Fibroblast of the aortic adventitia (primary cell): Measurements from ENCODE around the gene NCAM2. TPM values are rescaled to one million over a fixed set of nuclear protein-coding genes. Genes with fewer than 3 reads are reported as not detected.

ENCODE experiments used
- DNase-seq: peaks from one replicate; pipeline ENCODE4 v3.0.0-alpha.2; 2010; ENCODE audit warnings: low read depth
- H3K4me3 ChIP-seq: 2 replicates; pipeline ENCODE4 v1.5.1; 2011; ENCODE audit warnings: low read depth, mild to moderate bottlenecking, control low read depth, low read length, moderate library complexity
- total RNA-seq: library from RNA; depleted of rRNA; stranded (reverse); fragments of >200 nt; gene quantifications from 2 replicates; pipeline ENCODE4 v1.2.3, GENCODE V29; 2012; ENCODE audit warnings: low replicate concordance
- TF ChIP-seq, protein P1 (sequence below): IDR thresholded peaks from 2 replicates; pipeline ENCODE4 v1.5.1; 2011; ENCODE audit warnings: mild to moderate bottlenecking, low read length, control low read depth, inconsistent platforms; ENCODE audit not compliant: insufficient read depth

Gene NCAM2
- total RNA-seq, 1 donor, result 19.4 TPM

DNA sequence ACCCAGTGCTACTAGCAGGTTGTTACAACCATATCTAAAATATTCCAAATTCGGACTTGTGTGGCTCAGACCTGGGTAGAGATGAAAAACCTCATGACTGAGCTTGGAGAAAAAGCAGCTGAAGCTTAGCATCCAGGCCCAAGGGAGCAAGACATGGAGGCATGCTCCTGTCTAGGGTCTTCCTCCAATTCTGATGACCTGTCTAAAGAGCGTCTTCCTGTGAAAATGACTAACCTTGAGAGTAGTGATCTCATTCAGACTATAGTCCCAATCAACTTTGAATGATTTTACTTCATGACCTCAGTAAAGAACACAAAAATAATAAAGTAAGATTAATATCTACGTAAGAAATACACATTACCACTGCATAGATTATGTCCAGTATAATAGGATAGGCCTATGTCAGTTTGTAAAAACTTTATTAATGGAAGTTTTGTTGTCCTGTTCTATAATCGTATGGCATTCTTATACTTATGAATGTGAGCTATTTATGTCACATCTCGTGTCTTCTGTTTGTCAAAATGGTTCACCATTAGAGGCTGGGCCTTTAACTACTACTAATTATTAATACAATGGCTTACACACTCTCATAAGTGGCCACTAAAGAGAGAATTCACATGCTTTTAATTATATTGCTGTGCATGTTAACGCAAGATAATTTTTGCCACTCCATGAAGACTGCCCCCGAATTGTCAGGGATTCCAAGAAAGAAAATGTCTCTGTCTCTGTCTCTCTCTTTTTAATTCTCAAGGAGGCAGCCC is 201.3 kb downstream of the NCAM2 start:
- no peak overlapping the region for H3K4me3 ChIP-seq
- TF ChIP-seq, protein P1, sequence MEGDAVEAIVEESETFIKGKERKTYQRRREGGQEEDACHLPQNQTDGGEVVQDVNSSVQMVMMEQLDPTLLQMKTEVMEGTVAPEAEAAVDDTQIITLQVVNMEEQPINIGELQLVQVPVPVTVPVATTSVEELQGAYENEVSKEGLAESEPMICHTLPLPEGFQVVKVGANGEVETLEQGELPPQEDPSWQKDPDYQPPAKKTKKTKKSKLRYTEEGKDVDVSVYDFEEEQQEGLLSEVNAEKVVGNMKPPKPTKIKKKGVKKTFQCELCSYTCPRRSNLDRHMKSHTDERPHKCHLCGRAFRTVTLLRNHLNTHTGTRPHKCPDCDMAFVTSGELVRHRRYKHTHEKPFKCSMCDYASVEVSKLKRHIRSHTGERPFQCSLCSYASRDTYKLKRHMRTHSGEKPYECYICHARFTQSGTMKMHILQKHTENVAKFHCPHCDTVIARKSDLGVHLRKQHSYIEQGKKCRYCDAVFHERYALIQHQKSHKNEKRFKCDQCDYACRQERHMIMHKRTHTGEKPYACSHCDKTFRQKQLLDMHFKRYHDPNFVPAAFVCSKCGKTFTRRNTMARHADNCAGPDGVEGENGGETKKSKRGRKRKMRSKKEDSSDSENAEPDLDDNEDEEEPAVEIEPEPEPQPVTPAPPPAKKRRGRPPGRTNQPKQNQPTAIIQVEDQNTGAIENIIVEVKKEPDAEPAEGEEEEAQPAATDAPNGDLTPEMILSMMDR, result no peak
- no peak for DNase-seq

DNA sequence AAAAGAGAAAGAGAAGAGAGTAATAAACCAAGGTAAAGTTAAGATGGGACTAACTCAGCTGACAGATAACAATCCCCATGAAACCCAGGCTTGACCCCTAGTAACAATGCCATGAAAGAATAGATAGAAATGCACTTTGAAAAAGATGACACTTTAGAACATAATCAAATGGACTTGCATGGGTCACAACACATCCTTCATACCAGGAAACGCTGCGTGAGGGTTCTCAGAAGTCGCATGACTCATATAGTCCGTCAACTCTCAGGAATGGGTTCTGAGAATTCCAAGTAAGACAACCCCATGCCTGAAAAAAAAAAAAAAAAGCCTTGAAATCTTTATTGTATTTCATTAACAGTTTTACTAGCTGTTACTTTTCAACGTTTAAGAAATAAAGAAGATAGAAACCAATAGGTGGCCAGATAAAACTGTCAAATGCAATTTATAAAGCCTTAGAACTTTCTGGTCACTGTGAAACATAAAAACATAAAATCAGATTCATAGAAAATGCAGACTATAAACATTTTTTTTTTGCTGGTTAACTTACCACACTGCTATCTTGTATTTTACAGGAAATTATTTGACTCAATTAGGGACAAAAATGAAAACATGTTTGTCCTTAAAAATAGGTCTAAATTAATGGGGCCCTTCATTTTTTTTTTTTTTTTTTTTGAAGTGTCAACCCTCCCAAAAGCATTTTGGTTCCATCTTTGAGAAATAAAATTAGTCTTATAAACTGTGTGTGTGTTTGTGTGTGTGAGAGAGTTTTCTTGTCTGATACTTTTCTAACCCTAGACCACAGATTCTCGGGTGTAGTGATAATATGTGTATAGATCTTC is 202.1 kb downstream of the NCAM2 start:
- peak overlapping the region; percentile 39 for H3K4me3 ChIP-seq
- TF ChIP-seq, protein P1, result no peak
- peak; percentile 99 for DNase-seq

DNA sequence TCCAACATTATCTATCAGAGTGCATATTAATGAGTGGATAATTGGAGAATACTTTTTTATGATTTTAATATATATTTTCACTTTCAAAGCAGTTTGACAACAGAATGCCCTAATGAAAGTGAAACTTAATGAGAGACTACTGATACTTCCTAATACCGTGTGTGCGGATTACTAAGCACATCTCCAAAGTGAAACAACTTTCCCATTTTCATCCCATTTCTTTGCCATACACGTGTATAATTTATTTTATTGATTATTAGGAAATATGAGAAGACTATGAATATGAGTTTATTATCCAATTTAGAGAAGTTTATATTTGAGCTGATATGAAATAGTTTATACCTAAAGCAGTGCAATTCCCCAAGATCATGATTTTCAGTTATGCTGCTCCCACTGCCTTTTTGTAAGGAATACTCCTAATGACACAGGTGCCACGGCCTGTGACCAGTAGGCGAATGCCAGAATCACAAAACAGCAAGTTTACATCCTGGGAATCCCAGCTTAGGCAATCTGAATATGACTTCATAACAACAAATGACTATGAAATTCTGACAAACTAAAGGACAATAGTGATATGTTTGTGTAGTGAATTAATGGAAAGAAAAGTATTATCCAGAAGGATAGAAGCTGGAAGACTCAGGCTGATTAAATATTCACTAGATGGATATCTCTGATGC is 202.9 kb downstream of the NCAM2 start:
- peak; percentile 65 for DNase-seq
- H3K4me3 ChIP-seq, result peak overlapping the region; percentile 39
- TF ChIP-seq, protein P1, result no peak

DNA sequence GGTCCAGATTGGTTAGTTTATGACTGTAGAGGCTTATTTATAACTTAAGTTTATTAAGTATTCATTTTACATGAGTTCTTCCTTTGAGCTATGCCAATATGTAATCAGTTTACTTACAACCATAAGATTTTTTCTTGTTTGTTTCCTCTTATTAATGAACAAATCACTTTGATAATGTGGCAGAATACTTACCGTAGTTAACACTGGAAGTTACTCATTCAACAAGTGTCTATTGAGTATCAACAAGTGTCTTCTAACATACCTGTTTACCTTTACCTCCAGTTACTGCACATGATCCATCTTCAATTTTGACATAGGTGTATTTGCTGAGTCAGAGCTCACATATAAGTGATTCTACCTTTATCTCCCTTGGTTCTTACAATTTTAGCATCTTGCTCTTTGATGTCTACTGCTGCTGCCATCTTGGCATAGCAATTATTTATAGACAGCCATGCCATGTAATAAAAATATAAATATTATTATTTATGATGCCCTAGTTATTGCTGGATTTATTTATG is 205.7 kb downstream of the NCAM2 start:
- TF ChIP-seq, protein P1, result no peak
- H3K4me3 ChIP-seq, result no peak overlapping the region
- no peak for DNase-seq

DNA sequence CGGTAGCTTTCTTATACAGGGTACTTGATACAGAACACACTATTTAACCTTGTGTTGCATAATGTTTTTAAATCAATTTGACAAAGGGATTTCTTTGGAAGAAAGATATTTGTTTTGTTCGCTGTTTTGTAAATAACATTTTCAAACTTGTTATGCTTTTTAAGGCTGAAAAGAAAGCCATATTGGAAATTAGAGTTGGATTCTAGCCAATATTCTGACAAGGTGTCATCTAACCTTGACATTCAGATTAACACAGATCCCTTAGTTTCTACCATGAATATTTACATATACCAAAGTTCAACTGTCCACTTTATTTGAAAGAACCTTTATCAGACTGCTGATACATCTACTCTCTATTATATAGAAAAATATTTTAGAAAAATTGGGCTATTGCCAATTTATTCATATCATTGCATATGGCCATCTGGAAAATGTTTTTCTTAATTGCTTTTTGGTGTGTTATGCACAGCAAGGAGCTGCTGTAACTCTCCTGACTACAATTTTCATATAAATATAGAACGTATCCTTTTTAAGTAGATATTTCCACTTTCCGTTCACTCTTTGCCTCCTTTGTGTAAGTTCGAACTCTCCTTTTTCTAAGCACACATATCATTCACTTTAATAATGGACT is 206.3 kb downstream of the NCAM2 start:
- TF ChIP-seq, protein P1, result no peak
- H3K4me3 ChIP-seq, result no peak overlapping the region
- DNase-seq, result no peak

DNA sequence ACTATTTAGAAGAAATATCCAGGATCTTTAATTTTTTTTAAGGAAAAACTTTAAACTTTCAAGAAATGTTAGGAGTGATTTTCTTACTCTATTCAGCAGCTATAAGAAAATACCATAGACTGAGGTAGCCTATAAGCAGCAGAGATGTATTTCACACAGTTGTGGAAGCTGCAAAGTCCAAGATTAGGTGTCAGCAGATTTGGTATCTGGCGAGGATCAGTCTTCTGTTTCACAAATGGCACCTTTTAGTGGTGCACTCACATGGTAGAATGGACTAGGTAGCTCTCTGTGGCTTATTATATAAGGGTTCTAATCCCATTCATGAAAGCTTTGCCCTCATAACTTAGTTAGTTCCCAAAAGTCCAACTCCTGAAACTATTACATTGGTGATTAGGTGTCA is 207.4 kb downstream of the NCAM2 start:
- TF ChIP-seq, protein P1, result no peak
- no peak for DNase-seq
- H3K4me3 ChIP-seq, result no peak overlapping the region
